Myocyte (in vitro differentiated cells): ENCODE data around the gene HDLBP. TPM values are rescaled to one million over a fixed set of nuclear protein-coding genes. Genes with fewer than 3 reads are reported as not detected.
A peak's percentile ranks its signal among the peaks of the same experiment; 100 is the strongest.

Experiments used
- DNase-seq: peaks from one replicate; pipeline ENCODE4 v3.0.0-alpha.2; 2012; ENCODE audit warnings: low read depth
- total RNA-seq: library from RNA; depleted of rRNA; stranded (reverse); fragments of >200 nt; gene quantifications from 2 replicates; pipeline ENCODE4 v1.2.3, GENCODE V29; 2014

HDLBP gene
- total RNA-seq, 1 donor from 2014 or later, result 661 TPM

- DNase-seq, result no peak
Measured at GRCh38 chr2:241254904-241255351, 60.5 kb downstream of the HDLBP start.

DNA sequence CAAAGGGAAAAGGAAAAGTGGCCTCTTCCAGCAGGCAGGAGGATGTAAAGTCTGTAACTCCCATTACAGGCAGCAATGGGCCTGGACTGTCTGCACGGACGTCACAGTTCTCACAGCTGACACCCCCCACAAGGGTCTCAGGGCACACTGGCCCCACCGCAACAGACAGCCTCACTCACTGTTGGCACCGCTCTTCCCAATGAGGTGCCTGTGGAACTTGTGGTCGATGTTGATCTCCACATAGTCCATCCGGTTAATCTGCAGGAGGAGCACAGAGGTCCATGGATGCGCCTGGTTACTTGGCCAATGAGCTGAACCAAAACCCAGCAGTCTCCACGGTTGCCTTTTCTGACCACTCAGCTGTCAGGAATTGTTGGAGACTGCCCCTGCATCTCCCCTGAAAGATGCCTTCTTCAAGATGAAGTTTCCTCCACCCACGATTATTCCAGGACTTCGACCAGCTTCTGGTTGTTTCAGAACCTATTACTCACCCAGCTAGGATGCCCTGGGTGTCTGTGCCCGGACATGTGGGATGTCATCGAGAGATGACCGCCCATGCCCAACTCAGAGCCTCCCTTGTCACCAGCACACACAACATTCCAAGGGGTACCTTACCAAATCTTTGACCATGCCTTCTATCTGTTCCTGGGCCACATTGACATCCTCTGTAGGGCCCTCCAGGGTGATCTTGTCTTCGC lies 62.5 kb downstream of the HDLBP start:
- DNase-seq, result no peak

DNA sequence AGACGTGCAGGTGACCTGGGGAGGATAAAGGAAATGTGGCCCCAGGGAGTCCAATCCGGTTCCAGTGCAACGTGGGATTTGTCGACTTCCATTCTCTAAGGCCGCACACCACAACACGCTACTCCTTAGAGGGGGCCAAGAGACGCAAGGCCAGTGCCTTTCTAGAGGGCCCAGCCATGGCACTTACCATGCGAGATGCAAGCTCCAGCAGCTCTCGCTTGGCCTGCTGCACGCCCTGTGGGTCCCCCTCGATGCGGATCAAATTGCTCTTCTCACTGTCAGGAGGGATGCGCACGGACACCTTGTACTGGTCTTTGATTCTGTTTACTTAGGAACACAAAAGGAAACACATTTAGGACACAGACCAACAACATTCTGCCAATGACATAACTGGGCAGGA lies 65.8 kb downstream of the HDLBP start:
- no peak for DNase-seq

DNA sequence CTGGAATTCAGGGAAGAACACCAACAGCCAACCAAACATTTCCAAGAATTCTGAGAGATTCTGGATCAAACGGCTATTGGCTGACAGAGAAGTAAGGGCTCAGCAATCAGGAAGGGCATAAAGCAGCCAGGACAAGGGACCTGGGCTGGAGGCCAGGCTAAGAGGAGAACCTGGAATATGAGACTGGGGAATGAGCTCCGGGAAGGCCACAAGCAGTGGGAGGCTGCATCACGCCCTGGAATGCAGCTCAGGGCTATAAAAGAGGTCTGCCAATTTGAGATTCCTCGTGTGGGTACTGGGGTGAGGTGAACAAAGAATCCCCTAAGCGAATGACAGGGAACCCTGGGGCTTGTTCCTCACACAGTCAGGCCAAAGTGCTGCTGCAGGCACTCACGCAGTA lies 66.6 kb downstream of the HDLBP start:
- DNase-seq, result peak; percentile 58

DNA sequence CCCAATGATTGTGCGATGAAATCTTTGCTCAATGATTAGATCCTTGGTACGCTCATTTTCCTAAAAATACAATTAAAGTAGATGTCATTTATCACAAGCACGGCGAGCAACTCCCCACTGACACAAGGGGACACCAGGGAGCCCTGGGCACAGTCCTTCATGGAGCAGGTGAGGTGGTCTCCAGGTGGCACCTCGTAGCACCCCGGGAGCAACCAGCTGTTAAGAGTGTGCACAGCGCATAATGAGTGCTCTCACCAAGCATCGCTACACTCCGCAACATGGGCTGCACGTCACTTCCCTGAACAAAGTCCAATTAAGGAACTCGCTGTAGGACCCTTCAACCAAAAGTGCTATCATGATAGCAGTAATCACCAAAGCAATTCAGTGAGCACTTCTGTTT lies 67.2 kb downstream of the HDLBP start:
- no peak for DNase-seq

- DNase-seq, result no peak
Measured at GRCh38 chr2:241244368-241244767, 71.1 kb downstream of the HDLBP start.

GRCh38 chr2:241242306-241242705 lies 73.2 kb downstream of the HDLBP start:
- DNase-seq, result no peak

DNA sequence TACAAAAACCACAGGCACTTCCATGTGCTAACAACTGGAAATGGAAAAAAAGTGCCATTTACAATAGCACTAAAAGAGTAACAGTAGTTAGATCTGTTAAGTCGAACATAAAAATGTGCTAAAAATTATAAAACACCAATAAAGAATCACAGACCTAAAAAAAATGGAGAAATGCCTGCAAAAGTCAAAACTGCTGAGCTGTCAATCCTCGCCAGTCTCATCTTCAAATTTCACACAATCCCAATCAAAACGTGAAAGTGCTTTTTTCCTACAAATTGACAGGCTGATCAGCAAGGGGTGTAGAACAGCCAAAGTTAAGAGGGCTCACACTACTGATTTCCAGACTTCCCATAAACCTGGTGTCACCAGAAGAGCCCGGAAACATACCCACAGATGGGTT lies 73.8 kb downstream of the HDLBP start:
- no peak for DNase-seq

DNA sequence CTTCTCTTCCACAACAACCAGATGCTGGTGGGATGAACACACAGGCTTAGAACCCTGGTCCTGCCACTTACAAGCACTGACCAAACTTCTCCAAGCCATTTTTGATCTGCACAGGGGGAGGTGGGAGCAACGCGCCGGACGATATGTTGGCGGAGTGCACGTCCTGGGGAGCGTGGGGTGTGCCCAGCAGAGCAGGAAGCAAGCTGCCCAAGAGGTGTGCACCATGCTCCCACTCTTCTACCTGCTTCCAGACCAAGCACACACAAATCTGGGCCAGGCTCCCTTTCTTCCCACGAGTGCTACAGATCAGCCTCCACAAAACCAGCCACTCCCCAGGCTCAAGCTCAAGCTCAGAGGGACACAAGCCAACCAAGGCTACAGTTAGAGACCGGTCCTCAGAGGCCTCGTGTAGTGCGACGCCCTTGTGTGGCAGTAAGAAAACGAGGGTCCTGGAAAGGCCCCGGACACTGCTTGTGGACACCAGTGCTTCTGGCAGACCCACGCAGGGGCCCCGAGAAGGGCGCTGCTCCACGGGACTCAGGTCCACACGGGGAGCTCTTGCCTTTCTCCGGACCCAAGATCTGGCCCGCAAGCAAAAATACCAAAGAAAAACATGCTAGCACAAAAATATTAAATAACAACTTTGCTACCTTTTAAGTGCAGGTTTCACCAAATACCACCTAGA lies 75.0 kb downstream of the HDLBP start:
- DNase-seq, result no peak

DNA sequence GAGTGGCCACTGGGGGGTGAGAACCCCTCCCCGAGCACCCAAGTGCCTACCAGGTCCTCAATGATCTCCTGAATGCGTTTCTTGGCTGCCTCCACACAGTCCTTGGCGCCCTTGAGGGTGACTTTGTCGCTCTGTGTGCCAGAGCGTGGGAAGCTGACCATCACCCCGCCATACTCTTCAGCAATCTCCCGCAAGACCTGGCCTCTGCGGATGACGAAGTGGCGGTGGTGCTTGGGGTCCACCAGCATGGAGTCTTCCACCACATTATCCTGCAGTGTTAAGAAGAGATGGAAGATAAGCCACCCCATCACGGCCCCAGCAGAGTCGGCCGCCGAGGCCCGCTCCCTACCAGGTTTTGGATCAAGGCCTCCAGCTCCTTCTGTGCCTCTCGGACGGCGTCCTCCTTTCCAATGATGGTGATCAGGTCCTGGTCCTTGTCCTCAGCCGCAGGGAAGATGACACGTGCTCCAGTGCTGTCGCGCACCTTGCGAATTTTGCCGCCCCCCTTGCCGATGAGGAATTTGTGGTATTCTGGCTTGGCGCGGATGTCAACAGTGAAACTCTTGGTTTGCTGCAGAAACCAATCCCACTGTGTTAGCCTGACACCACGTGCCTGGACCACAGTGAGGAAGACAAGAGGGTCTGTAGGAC lies 75.8 kb downstream of the HDLBP start:
- DNase-seq, result no peak

DNA sequence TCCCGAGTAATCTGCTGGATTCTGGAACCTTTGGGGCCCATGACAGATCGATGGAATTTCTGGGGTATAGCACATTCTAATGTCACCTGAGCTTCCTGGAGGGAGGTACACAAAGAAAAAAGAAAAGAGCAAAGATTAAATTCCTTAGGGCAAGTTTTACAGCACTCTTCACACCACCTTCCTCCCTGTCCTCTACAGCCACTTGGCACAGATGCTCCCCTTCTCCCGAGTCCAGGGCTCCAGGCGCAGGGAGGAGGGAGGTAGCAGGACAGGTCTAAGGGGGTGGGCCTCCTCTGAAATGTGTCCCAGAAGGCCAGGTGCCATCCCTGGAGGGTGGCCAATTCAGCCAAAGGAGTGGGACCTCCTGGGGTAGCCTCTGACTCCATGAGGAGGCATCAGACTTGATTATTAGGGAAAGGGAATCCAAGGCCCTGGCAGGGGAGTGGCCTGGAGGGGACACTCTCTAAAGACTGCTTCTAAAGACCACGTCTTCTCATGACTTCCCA lies 76.7 kb downstream of the HDLBP start:
- DNase-seq, result no peak

- DNase-seq, result no peak
Measured at GRCh38 chr2:241237949-241238371, 77.5 kb downstream of the HDLBP start.

DNA sequence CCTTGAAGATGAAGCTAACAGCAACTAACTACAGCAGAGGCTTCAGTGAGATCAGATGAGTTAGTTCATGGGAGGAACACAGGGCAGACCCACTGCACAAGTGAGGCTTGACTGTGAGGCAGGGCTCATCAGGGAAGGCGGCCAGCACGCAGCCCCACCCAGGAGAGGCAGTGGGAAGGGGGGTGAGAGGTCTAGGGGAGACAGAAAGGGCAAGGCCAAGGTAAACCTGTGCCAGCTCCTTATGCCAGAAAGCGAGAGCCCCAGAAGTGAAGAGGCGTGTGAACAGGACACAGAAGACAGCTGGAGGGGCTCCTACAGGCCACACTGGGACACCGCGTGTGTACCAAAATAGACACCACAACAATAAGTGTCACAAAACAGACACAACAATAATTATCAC lies 78.4 kb downstream of the HDLBP start:
- DNase-seq, result peak; percentile 15

DNA sequence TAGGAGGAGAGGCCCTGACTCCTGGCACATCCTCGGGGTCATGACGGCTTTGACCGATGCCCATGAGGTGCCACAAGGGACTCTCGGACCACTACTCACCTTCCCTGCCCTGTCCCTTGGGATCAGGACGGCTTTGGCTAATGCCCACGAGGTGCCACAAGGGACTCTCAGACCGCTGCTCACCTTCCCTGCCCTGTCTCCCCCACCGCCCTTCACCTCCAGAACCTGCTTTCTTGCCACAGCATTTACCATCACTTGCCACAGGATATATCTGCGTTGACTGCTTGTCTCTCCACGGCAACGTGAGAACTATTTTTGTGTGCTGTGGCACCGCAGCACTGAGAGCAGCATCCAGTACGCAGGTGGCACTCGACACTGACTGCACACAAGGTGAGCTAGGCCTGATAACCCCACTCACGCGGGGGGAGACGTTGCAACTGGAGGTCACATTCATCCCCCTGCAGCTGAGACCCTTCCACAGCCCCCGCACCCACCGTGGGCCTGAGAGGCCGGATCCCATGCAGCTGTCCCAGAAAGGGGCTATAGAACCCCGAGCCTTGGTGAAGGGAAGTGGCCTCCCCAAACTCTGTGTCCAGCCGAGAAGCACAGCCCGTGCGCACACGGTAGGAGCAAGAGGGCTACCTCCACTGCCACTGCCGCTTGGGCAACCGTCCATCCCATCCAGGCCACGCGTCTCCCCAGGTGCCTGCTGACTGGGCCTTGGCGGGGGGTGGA lies 79.4 kb downstream of the HDLBP start:
- DNase-seq, result no peak

DNA sequence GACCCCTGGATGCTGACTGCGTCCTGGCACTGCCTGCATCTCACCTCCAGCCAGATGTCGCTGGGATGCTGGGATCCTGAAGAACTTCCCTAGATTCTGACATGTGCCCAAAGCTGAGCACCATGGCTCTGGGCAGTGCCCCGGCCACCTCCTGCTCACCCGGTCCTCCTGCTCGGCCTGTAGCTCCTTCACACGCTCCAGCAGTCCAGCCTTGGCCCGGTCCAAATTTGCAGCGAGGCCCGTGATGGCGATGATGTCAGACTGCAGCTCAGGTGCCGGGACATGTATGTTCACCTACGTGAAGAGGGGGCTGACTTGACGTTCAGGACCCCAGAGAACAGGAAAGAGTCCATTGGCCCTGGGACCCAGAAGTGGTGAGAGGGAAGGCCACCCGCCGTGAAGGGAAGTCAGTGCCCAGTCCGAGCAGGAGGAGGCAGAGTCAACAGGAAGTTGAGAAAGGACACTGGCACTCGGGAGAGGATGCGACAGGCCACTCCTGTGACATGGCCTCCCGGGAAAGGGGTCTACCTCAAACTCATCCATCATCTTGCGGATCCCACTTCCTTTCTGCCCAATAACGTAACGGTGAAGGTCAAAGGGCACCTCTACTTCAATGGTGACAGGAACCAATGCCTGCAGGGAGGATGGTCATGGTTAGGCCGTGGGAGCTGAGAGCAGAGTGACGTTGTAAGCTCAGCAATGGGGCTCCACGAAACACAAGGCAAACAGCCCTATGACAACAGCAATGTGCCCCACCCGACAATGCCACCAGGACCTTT lies 80.3 kb downstream of the HDLBP start:
- no peak for DNase-seq

- no peak for DNase-seq
Measured at GRCh38 chr2:241234066-241234790, 81.2 kb downstream of the HDLBP start.

- DNase-seq, result peak; percentile 48
Measured at GRCh38 chr2:241232736-241233575, 82.5 kb downstream of the HDLBP start.

GRCh38 chr2:241230435-241230834 lies 85.0 kb downstream of the HDLBP start:
- DNase-seq, result no peak
